HepG2 (cell line): Measurements from ENCODE around the gene FBH1. TPM values are rescaled to one million over a fixed set of nuclear protein-coding genes. Genes with fewer than 3 reads are reported as not detected.
A peak's percentile ranks its signal among the peaks of the same experiment; 100 is the strongest.

ENCODE experiments used
- ATF2 ChIP-seq: sonication (generic); formaldehyde crosslinking; IDR thresholded peaks from 2 replicates; pipeline ENCODE4 v1.4.0; 2020; ENCODE audit warnings: missing genetic modification reagents
- BCL6 ChIP-seq: IDR thresholded peaks from 2 replicates; pipeline ENCODE4 v1.6.1; 2016; ENCODE audit warnings: missing genetic modification reagents, missing compliant biosample characterization
- GTF2F1 ChIP-seq: fragments of 150-350 bp; IDR thresholded peaks from 2 replicates; pipeline ENCODE4 v1.6.1; 2014; ENCODE audit warnings: low read length
- HNRNPK ChIP-seq: fragments of 200-400 bp; formaldehyde crosslinking; IDR thresholded peaks from 2 replicates; pipeline ENCODE4 v1.6.1; 2018; ENCODE audit warnings: low read length, low read depth, moderate library complexity, mild to moderate bottlenecking; ENCODE audit not compliant: poor library complexity, severe bottlenecking
- MEF2D ChIP-seq: sonication (generic); formaldehyde crosslinking; IDR thresholded peaks from 2 replicates; pipeline ENCODE4 v1.5.1; 2020; ENCODE audit warnings: mild to moderate bottlenecking, missing genetic modification reagents
- NAIF1 ChIP-seq: sonication (generic); formaldehyde crosslinking; IDR thresholded peaks from 2 replicates; pipeline ENCODE4 v1.5.0; 2020; ENCODE audit warnings: mild to moderate bottlenecking, missing genetic modification reagents, borderline replicate concordance
- SIX4 ChIP-seq: sonication (generic); formaldehyde crosslinking; IDR thresholded peaks from 2 replicates; pipeline ENCODE4 v1.4.0; 2020; ENCODE audit warnings: missing genetic modification reagents
- SP1 ChIP-seq, 2 experiments: fragments of 450-650 bp in 1 of 2; sonication (generic) in 1 of 2; formaldehyde crosslinking in 1 of 2; IDR thresholded peaks; 2 replicates each; pipeline versions ENCODE4 v1.4.0 to v1.6.1; 2016 to 2020; ENCODE audit warnings: missing genetic modification reagents in 1 of 2
- ZBTB2 ChIP-seq: sonication (generic); formaldehyde crosslinking; IDR thresholded peaks from 2 replicates; pipeline ENCODE4 v1.8.0; 2022; ENCODE audit warnings: low read depth, missing genetic modification reagents
- ZFP37 ChIP-seq: sonication (generic); formaldehyde crosslinking; IDR thresholded peaks from 2 replicates; pipeline ENCODE4 v1.4.0; 2020; ENCODE audit warnings: missing genetic modification reagents, borderline replicate concordance
- ZNF263 ChIP-seq: sonication (generic); formaldehyde crosslinking; IDR thresholded peaks from 2 replicates; pipeline ENCODE4 v1.4.0; 2020; ENCODE audit warnings: missing genetic modification reagents
- ZNF430 ChIP-seq: sonication (generic); formaldehyde crosslinking; IDR thresholded peaks from 2 replicates; pipeline ENCODE4 v1.9.0; 2021; ENCODE audit warnings: mild to moderate bottlenecking, missing genetic modification reagents
- ZNF607 ChIP-seq: sonication (generic); formaldehyde crosslinking; IDR thresholded peaks from 2 replicates; pipeline ENCODE4 v1.5.1; 2020; ENCODE audit warnings: missing genetic modification reagents, mild to moderate bottlenecking, borderline replicate concordance
- ZNF770 ChIP-seq: sonication (generic); formaldehyde crosslinking; IDR thresholded peaks from 2 replicates; pipeline ENCODE4 v1.5.0; 2020; ENCODE audit warnings: mild to moderate bottlenecking, missing genetic modification reagents
- ZNF891 ChIP-seq: sonication (generic); formaldehyde crosslinking; IDR thresholded peaks from 2 replicates; pipeline ENCODE4 v1.5.0; 2020; ENCODE audit warnings: mild to moderate bottlenecking, missing genetic modification reagents
- ZSCAN21 ChIP-seq: sonication (generic); formaldehyde crosslinking; IDR thresholded peaks from 2 replicates; pipeline ENCODE4 v1.8.0; 2022; ENCODE audit warnings: mild to moderate bottlenecking, missing genetic modification reagents, moderate library complexity, borderline replicate concordance
- ZSCAN22 ChIP-seq: sonication (generic); formaldehyde crosslinking; IDR thresholded peaks from 2 replicates; pipeline ENCODE4 v1.4.0; 2020; ENCODE audit warnings: mild to moderate bottlenecking, missing genetic modification reagents
- polyA plus RNA-seq, 8 experiments: library from polyadenylated mRNA; depleted of rRNA in 3 of 8; stranded (reverse) in 7 of 8; unstranded in 1 of 8; fragments of >200 nt; fragmentation: Illumina TruSeq in 4 of 8; extraction: Trizol in 4 of 8; gene quantifications; 2 replicates each; pipeline versions ENCODE4 v1.2.1 to v1.2.3, GENCODE V29; 2011 to 2016; ENCODE audit warnings: low read depth in 4 of 8, missing spikeins in 1 of 8, mixed read lengths in 1 of 8; ENCODE audit not compliant: insufficient read depth in 1 of 8
- total RNA-seq, 5 experiments: library from RNA; depleted of rRNA; stranded (reverse); fragments of >200 nt; fragmentation: Illumina TruSeq; extraction: Trizol; gene quantifications; 2 replicates each; pipeline ENCODE4 v1.2.3, GENCODE V29; 2016; ENCODE audit warnings: low read depth in 1 of 5
- TF ChIP-seq, protein P1 (sequence below): sonication (generic); formaldehyde crosslinking; IDR thresholded peaks from 2 replicates; pipeline ENCODE4 v1.5.0; 2020; ENCODE audit warnings: mild to moderate bottlenecking, missing genetic modification reagents
- TF ChIP-seq, protein P2 (sequence below): sonication (generic); formaldehyde crosslinking; IDR thresholded peaks from 2 replicates; pipeline ENCODE4 v1.4.0; 2020; ENCODE audit warnings: mild to moderate bottlenecking, missing genetic modification reagents, borderline replicate concordance

FBH1 gene
- total and polyA plus RNA-seq, 2 of the 13 experiments (the other 11 are each of a cell fraction or from before 2014, with no cell fraction given) = 48.8 to 60.3 TPM

DNA sequence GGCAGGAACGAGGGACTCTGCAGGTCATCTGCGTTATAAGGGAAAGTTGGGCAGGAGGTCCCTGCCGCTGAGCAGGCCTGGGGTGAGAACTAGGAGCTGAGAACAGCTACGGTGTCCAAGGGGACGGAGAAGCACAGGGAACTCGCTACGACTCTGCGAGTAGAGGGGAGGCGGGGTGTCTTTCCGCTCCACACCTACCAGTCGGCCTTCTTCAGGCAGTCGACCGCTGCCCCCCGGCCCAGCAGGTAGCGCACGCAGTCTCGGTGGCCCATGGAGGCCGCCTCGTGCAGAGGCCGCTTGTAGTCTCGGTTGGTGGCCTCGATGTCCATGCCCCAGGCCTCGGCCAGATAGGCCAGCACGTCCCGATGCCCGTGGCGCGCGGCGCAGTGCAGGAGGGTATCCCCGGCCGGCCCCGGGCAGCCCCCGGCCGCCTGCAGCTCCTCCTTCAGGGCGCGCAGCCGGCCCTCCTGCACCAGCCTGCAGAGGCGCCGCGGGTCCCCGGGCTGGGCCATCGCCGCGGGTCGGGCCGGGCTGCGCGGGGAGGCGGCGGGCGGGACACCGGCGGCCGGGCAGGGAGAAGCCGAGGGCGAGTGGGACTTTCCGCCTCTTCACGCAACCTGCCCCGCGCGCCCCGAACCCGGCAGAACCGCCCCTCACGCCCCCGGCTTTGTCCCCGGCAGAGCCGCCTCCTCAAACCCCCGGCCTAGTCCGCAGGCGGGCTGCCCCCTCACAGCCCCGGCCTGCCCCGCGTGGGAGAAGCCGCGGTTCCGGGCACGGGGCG lies 1.0 kb upstream of the FBH1 start (continued):
- TF ChIP-seq, protein P1, sequence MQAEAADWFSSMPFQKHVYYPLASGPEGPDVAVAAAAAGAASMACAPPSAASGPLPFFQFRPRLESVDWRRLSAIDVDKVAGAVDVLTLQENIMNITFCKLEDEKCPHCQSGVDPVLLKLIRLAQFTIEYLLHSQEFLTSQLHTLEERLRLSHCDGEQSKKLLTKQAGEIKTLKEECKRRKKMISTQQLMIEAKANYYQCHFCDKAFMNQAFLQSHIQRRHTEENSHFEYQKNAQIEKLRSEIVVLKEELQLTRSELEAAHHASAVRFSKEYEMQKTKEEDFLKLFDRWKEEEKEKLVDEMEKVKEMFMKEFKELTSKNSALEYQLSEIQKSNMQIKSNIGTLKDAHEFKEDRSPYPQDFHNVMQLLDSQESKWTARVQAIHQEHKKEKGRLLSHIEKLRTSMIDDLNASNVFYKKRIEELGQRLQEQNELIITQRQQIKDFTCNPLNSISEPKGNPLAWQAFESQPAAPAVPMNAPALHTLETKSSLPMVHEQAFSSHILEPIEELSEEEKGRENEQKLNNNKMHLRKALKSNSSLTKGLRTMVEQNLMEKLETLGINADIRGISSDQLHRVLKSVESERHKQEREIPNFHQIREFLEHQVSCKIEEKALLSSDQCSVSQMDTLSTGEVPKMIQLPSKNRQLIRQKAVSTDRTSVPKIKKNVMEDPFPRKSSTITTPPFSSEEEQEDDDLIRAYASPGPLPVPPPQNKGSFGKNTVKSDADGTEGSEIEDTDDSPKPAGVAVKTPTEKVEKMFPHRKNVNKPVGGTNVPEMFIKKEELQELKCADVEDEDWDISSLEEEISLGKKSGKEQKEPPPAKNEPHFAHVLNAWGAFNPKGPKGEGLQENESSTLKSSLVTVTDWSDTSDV (CRISPR knock-in tag) = no peak; the same call in 1 of the 2 replicates
- TF ChIP-seq MEF2D (CRISPR knock-in tag) (no peak), ZBTB2 (no peak), ZSCAN21 (peak; percentile 34; the same call in 1 of the 2 replicates), SIX4 (CRISPR knock-in tag) (no peak), ATF2 (CRISPR knock-in tag) (no peak), NAIF1 (no peak), SP1 (IDR thresholded peaks at IDR 0.05) (no peak), SP1 (CRISPR knock-in tag; IDR thresholded peaks at IDR 0.05) (no peak), ZNF263 (CRISPR knock-in tag) (peak; percentile 1; the same call in 1 of the 2 replicates), ZSCAN22 (CRISPR knock-in tag) (no peak), ZNF430 (CRISPR knock-in tag) (peak; percentile 59; the same call in 1 of the 2 replicates), GTF2F1 (no peak), HNRNPK (no peak), ZNF891 (CRISPR knock-in tag) (0 out of 2 replicates have a peak, but pooled peaks have one; percentile 31), ZNF607 (CRISPR knock-in tag) (no peak), ZNF770 (peak; percentile 54; the same call in 1 of the 2 replicates), ZFP37 (CRISPR knock-in tag) (no peak), BCL6 (no peak)
- TF ChIP-seq, protein P2, sequence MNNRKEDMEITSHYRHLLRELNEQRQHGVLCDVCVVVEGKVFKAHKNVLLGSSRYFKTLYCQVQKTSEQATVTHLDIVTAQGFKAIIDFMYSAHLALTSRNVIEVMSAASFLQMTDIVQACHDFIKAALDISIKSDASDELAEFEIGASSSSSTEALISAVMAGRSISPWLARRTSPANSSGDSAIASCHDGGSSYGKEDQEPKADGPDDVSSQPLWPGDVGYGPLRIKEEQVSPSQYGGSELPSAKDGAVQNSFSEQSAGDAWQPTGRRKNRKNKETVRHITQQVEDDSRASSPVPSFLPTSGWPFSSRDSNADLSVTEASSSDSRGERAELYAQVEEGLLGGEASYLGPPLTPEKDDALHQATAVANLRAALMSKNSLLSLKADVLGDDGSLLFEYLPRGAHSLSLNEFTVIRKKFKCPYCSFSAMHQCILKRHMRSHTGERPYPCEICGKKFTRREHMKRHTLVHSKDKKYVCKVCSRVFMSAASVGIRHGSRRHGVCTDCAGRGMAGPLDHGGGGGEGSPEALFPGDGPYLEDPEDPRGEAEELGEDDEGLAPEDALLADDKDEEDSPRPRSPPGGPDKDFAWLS (CRISPR knock-in tag) = 0 out of 2 replicates have a peak, but pooled peaks have one; percentile 1
